HG02642 (cell line): ENCODE measurements around the gene MDM2.
"Not testable (repeated sequence)": the region's sequence is repeated elsewhere in the genome, so short reads cannot be mapped to it uniquely, and the experiment has no call there.

Source experiments
- ATAC-seq: cut with Tn5 transposase; IDR thresholded peaks from one replicate; pipeline ENCODE4 v1.9.1; 2021; ENCODE audit warnings: mild to moderate bottlenecking; ENCODE audit not compliant: unreplicated experiment, poor library complexity

MDM2 gene

GRCh38 chr12:68785358-68785757, 22.6 kb upstream of the MDM2 start:
- no peak for ATAC-seq

- ATAC-seq = no peak
Observed at GRCh38 chr12:68785823-68786222, 22.2 kb upstream of the MDM2 start.

- ATAC-seq = no peak
Observed at GRCh38 chr12:68786929-68787328, 21.0 kb upstream of the MDM2 start.

GRCh38 chr12:68788554-68789143, 19.3 kb upstream of the MDM2 start:
- ATAC-seq = no peak

- ATAC-seq = no peak
Observed at GRCh38 chr12:68789144-68789878, 18.7 kb upstream of the MDM2 start.

GRCh38 chr12:68790081-68790951, 17.7 kb upstream of the MDM2 start:
- ATAC-seq = no peak

GRCh38 chr12:68790952-68791234, 17.1 kb upstream of the MDM2 start:
- no peak for ATAC-seq

- no peak for ATAC-seq
Observed at GRCh38 chr12:68791897-68792481, 16.0 kb upstream of the MDM2 start.

- peak; percentile 93 for ATAC-seq
Observed at GRCh38 chr12:68792952-68793351, 15.0 kb upstream of the MDM2 start.

GRCh38 chr12:68793436-68793835, 14.5 kb upstream of the MDM2 start:
- ATAC-seq = peak; percentile 16

- ATAC-seq = no peak
Observed at GRCh38 chr12:68793975-68794652, 13.9 kb upstream of the MDM2 start.

- no peak for ATAC-seq
Observed at GRCh38 chr12:68794653-68795251, 13.2 kb upstream of the MDM2 start.

GRCh38 chr12:68796399-68796798, 11.6 kb upstream of the MDM2 start:
- no peak for ATAC-seq

GRCh38 chr12:68798882-68799234, 9.1 kb upstream of the MDM2 start:
- no peak for ATAC-seq

- ATAC-seq = no peak
Observed at GRCh38 chr12:68800294-68800693, 7.7 kb upstream of the MDM2 start.

- not testable (repeated sequence) for ATAC-seq
Observed at GRCh38 chr12:68801124-68801523, 6.9 kb upstream of the MDM2 start.

- ATAC-seq = not testable (repeated sequence)
Observed at GRCh38 chr12:68802372-68802745, 5.6 kb upstream of the MDM2 start.

- ATAC-seq = not testable (repeated sequence)
Observed at GRCh38 chr12:68802911-68803651, 4.9 kb upstream of the MDM2 start.

GRCh38 chr12:68803948-68804656, 3.9 kb upstream of the MDM2 start:
- no peak for ATAC-seq
